AG10803 (cell line): Measurements from ENCODE around the gene SMCO2.

ENCODE experiments used
- DNase-seq: peaks from one replicate; pipeline ENCODE4 v3.0.0; 2010; ENCODE audit warnings: low read depth
- H3K4me3 ChIP-seq: 2 replicates; pipeline ENCODE4 v1.5.1; 2011; ENCODE audit warnings: mild to moderate bottlenecking, low read length, control low read depth
- CTCF ChIP-seq: conservative IDR thresholded peaks from 2 replicates; pipeline ENCODE4 v1.5.1; 2011; ENCODE audit warnings: mild to moderate bottlenecking, low read length, control low read depth, inconsistent platforms

SMCO2 gene

GRCh38 chr12:27463511-27464219 lies 17.1 kb downstream of the SMCO2 start:
- TF ChIP-seq CTCF = no peak
- peak; percentile 41 for DNase-seq
- H3K4me3 ChIP-seq = no peak overlapping the region

- DNase-seq = peak; percentile 92
- no peak overlapping the region for H3K4me3 ChIP-seq
- no peak; the same call in 1 of the 2 replicates for TF ChIP-seq CTCF
These were observed 17.7 kb downstream of the SMCO2 start for GRCh38 chr12:27464220-27464554.

DNA sequence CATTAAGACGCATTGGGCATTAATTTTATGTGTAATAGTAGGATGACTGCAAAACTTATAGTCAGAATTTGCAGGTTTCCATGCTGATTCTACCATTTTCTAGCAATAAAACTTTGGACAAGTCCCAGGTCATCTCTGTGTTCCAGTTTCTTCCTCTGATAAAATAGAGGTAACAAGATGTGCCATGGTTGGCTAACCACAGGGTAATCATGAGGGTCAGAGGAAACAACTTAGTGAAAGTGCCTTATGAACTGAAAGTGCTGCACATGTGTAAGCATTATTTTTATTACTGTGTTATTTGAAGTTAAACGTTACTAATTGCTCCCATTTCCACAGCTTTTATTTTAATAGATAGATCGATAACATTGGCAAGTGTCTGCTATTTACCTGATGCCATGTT lies 21.1 kb downstream of the SMCO2 start:
- no peak for TF ChIP-seq CTCF
- H3K4me3 ChIP-seq = no peak overlapping the region
- DNase-seq = no peak

DNA sequence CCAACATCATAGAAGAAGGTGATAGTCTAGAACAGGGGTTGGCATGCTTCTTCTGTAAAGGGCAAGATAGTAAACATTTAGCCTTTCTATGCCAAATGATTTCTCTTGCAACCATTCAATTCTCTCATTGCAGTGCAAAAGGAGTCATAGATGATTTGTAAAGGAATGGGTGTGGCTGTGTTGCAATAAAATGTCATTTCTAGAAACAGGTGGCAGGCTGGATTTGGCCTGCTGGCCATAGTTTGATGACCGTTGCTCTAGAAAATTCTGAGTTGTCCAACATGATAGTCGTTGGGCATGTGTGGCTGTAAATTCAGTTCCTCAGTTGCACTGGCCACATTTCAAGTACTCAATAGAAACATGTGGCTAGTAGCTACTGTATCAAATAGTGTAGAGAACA lies 21.7 kb downstream of the SMCO2 start:
- no peak for TF ChIP-seq CTCF
- DNase-seq = peak; percentile 3
- H3K4me3 ChIP-seq = no peak overlapping the region

- no peak for DNase-seq
- no peak for TF ChIP-seq CTCF
- no peak overlapping the region for H3K4me3 ChIP-seq
These were observed 22.7 kb downstream of the SMCO2 start for GRCh38 chr12:27469176-27469736.

DNA sequence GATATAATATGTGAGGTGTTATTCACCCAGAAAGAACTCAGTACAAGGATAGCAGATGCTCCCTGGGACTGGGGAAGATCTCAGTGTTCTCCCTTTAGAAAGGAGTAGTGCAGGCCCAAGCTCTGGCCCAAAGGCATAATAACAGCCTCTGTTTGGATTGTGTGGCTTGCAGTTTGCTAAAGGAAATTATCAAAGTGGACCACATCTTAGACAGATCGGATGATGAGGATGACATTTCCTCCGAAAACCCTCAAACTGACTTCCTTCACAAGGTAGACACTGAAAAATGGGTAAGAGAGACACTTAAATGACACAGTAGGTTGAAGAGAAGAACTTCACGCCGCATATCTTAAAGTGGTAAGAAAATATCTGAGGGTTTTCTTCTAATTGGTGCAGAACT lies 26.1 kb downstream of the SMCO2 start:
- TF ChIP-seq CTCF = no peak
- no peak for DNase-seq
- H3K4me3 ChIP-seq = no peak overlapping the region

DNA sequence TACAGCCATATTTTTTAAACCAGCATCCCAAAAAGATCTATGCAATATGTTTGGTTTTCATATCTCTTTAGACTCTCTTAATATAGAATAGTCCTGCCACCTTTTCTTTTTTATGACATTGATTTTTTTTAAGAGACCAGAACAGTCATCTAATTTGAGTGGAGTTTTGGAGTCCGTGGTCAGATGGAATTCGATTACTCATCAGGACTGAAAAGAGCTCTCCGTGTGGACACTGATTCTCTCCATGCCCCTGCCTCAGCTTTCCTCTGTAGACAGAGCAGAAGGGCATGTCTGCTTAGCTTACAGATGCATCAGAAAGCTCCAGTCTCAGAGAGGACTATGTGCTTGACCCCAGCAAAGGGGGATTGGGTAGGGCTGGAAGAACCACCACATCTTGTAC lies 27.8 kb downstream of the SMCO2 start:
- H3K4me3 ChIP-seq = no peak overlapping the region
- no peak for TF ChIP-seq CTCF
- peak; percentile 75 for DNase-seq
